Prostate gland (tissue), 2 donors: ENCODE data around the gene FCER2.

ENCODE experiments used
- CTCF ChIP-seq, 4 experiments: fragments of 200-600 bp in 2 of 4; fragments of 450-650 bp in 2 of 4; sonication (generic) in 2 of 4; IDR thresholded peaks; 1 replicate in 3 of 4; 2 replicates in 1 of 4; pipeline ENCODE4 v1.5.1; 2016 to 2019; ENCODE audit warnings: antibody characterized with exemption in 4 of 4, mild to moderate bottlenecking in 2 of 4, moderate library complexity in 2 of 4
- POLR2A ChIP-seq: fragments of 450-650 bp; IDR thresholded peaks from one replicate; pipeline ENCODE4 v1.6.1; 2016; ENCODE audit warnings: antibody characterized with exemption, mild to moderate bottlenecking
- POLR2AphosphoS5 ChIP-seq: sonication (generic); formaldehyde crosslinking; IDR thresholded peaks from one replicate; pipeline ENCODE4 v1.6.1; 2017; ENCODE audit warnings: antibody characterized with exemption

DNA sequence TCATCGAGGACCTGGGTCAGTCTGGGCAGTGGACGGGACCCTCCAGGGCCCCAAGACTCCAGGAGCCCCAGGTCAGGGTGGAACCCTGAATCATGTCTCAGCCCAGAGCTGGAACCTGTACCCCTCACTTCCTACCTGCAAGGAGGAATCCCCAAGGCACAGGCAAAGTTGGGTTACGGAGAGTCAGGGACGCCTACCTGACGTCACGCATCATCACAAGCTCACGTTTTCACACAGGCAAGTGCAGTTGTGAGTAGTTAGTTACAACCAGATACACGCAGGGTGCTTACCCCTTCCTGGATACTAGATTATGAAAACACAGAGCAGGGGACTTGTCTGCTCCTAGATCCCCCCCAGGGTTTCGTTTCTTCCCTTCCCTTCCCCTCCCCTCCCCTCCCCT, 31.1 kb downstream of the FCER2 start:
- TF ChIP-seq CTCF (IDR thresholded peaks at IDR 0.05): no peak
- TF ChIP-seq POLR2A: no peak
- TF ChIP-seq POLR2AphosphoS5: no peak
